Measurements from ENCODE around the gene ORAI2. TPM values are rescaled to one million over a fixed set of nuclear protein-coding genes. Genes with fewer than 3 reads are reported as not detected.
"Not testable (repeated sequence)": the region's sequence is repeated elsewhere in the genome, so short reads cannot be mapped to it uniquely, and the experiment has no call there.

The ORAI2 gene
- total and polyA plus RNA-seq, 2 donors (not counting 1 experiment from before 2014, with no cell fraction given), result 20.3 to 26.6 TPM

DNA sequence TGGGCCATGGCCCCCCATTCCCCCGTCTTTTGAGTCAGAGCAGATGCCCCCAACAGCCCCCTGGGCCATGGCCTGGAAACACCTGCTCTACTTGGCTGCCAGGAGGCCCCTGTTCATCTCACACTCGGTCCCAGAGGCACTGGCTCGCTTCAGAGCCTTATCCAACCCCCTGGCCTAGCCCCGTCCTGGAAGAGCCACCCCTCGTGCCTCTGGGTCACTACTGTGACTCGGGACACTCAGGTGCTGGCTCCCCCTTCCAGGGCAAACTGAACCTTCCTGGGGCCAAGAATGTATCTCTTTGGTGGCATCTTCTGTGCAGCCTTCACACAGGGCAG lies 38.4 kb downstream of the ORAI2 start:
- Histone ChIP-seq H3K27me3 (ENCODE audit: control insufficient read depth, insufficient read depth, low read length) (no peaks in the 10 kb centered on the region), H3K27ac (ENCODE audit: insufficient read depth, low read length) (no peak overlapping the region), H2AFZ (ENCODE audit: low read length) (no peak overlapping the region), H3K4me3 (replicated peaks in 1 of 4; ENCODE audit: control extremely low read depth in 1 of 4, insufficient read depth in 1 of 4, low read depth in 3 of 4, low read length in 4 of 4) (no peak overlapping the region), H3K4me2 (ENCODE audit: extremely low read depth, insufficient read depth, low read length) (no peak overlapping the region), H4K20me1 (ENCODE audit: control insufficient read depth, extremely low read depth, insufficient read depth, low read length) (no peaks in the 10 kb centered on the region), H3K79me2 (ENCODE audit: control insufficient read depth, insufficient read depth, low read length) (no peaks in the 10 kb centered on the region), H3K9me3 (ENCODE audit: control insufficient read depth, insufficient read depth, low read depth, low read length) (no peaks in the 10 kb centered on the region), H3K9ac (ENCODE audit: insufficient read depth, low read length) (no peak overlapping the region), H3K4me1 (ENCODE audit: control insufficient read depth, extremely low read depth, insufficient read depth, low read length) (no peaks in the 10 kb centered on the region), H3K36me3 (ENCODE audit: control insufficient read depth, insufficient read depth, low read length) (peaks cover 21% of the 10 kb centered on the region)
- no peak for DNase-seq (ENCODE audit: low read depth in 2 of 2)
- TF ChIP-seq EZH2 (IDR thresholded peaks at IDR 0.05; ENCODE audit: low read length, missing control alignments), result no peak
- TF ChIP-seq, protein P1, sequence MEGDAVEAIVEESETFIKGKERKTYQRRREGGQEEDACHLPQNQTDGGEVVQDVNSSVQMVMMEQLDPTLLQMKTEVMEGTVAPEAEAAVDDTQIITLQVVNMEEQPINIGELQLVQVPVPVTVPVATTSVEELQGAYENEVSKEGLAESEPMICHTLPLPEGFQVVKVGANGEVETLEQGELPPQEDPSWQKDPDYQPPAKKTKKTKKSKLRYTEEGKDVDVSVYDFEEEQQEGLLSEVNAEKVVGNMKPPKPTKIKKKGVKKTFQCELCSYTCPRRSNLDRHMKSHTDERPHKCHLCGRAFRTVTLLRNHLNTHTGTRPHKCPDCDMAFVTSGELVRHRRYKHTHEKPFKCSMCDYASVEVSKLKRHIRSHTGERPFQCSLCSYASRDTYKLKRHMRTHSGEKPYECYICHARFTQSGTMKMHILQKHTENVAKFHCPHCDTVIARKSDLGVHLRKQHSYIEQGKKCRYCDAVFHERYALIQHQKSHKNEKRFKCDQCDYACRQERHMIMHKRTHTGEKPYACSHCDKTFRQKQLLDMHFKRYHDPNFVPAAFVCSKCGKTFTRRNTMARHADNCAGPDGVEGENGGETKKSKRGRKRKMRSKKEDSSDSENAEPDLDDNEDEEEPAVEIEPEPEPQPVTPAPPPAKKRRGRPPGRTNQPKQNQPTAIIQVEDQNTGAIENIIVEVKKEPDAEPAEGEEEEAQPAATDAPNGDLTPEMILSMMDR (conservative IDR thresholded peaks at IDR 0.05 in 1 of 2, IDR thresholded peaks at IDR 0.05 in 1 of 2; ENCODE audit: low read depth in 1 of 2, low read length in 2 of 2), result no peak

DNA sequence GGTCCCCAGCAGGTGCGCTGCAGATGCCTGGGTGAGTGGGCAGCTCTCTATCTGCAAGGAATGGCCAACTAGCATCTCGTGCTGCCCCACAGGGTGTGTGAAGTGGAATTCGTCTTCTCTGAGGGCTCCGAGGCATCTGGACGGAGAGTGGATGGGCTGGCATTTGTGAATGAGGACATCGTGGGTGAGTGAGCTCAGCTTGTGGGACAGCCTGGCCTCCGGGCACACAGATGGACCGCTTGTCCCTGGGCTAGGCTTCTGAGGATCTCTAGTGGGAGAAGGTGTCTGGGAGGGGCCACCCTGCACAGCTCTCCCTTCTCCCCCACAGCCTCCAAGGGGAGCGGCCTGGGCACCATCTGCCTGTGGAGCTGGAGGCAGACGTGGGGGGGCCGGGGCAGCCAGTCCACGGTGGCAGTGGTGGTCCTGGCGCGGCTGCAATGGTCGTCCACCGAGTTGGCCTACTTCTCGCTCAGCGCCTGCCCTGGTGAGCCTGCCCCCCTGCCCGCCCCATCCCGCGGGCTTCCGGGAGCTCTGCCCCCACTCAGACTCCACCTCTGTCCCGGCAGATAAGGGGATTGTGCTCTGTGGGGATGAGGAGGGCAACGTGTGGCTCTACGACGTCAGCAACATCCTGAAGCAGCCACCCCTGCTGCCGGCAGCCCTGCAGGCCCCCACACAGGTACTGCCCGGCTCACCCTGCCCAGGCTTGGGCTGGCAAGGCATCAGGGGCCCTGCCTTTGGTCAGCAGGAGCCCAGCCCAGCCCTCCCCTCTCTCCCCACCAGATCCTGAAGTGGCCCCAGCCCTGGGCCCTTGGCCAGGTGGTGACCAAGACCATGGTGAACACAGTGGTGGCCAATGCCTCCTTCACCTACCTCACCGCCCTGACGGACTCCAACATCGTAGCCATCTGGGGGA lies 39.0 kb downstream of the ORAI2 start:
- no peak overlapping the region for H3K27ac ChIP-seq (ENCODE audit: insufficient read depth, low read length)
- H3K36me3 ChIP-seq (ENCODE audit: control insufficient read depth, insufficient read depth, low read length), result peaks cover 20% of the 10 kb centered on the region
- no peaks in the 10 kb centered on the region for H3K4me1 ChIP-seq (ENCODE audit: control insufficient read depth, extremely low read depth, insufficient read depth, low read length)
- no peaks in the 10 kb centered on the region for H3K9me3 ChIP-seq (ENCODE audit: control insufficient read depth, insufficient read depth, low read depth, low read length)
- no peak for DNase-seq (ENCODE audit: low read depth in 2 of 2)
- no peaks in the 10 kb centered on the region for H3K79me2 ChIP-seq (ENCODE audit: control insufficient read depth, insufficient read depth, low read length)
- no peaks in the 10 kb centered on the region for H4K20me1 ChIP-seq (ENCODE audit: control insufficient read depth, extremely low read depth, insufficient read depth, low read length)
- no peaks in the 10 kb centered on the region for H3K27me3 ChIP-seq (ENCODE audit: control insufficient read depth, insufficient read depth, low read length)
- H3K4me3 ChIP-seq (replicated peaks in 1 of 4; ENCODE audit: control extremely low read depth in 1 of 4, insufficient read depth in 1 of 4, low read depth in 3 of 4, low read length in 4 of 4), result no peak overlapping the region
- H3K9ac ChIP-seq (ENCODE audit: insufficient read depth, low read length), result no peak overlapping the region
- H2AFZ ChIP-seq (ENCODE audit: low read length), result no peak overlapping the region
- no peak overlapping the region for H3K4me2 ChIP-seq (ENCODE audit: extremely low read depth, insufficient read depth, low read length)
- TF ChIP-seq EZH2 (IDR thresholded peaks at IDR 0.05; ENCODE audit: low read length, missing control alignments), result no peak
- TF ChIP-seq, protein P1 (conservative IDR thresholded peaks at IDR 0.05 in 1 of 2, IDR thresholded peaks at IDR 0.05 in 1 of 2; ENCODE audit: low read depth in 1 of 2, low read length in 2 of 2), result no peak

DNA sequence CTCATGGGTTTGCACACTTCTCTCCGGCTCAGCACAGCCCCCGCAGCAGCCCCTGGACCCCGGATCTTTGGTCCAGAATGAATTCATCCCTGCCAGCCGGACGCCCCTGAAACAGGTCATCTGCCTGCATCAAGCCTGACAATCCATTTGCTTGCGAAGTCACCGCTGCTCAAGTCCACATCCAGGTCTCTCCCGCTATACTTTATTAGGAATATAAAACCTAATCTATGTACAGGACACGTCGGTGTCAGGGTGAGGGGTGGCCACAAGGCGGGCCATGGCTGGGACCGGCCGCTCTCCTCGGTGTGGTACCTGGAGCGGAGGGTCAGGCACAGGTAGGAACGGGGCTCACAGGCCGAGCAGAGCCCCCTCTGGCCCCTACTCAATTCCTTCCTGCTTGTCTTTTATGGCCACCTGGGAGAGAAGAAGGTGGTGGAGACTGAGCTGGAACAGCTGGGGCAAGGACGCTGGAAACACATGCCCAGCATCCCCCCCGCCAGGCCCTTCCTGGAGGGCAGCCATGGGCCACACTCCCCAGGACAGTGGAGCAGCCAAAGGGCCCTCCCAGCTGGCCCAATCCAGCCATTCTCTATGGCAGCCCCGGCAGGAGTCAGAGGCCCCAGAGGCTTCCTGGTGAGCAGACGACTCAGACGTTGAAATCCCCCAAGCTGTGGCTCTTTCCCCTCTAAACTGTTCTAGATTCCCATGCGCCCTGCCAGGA lies 40.1 kb downstream of the ORAI2 start:
- Histone ChIP-seq H3K4me1 (ENCODE audit: control insufficient read depth, extremely low read depth, insufficient read depth, low read length) (no peaks in the 10 kb centered on the region), H3K4me2 (ENCODE audit: extremely low read depth, insufficient read depth, low read length) (no peak overlapping the region), H3K27ac (ENCODE audit: insufficient read depth, low read length) (no peak overlapping the region), H4K20me1 (ENCODE audit: control insufficient read depth, extremely low read depth, insufficient read depth, low read length) (no peaks in the 10 kb centered on the region), H3K9ac (ENCODE audit: insufficient read depth, low read length) (no peak overlapping the region), H3K27me3 (ENCODE audit: control insufficient read depth, insufficient read depth, low read length) (no peaks in the 10 kb centered on the region), H3K9me3 (ENCODE audit: control insufficient read depth, insufficient read depth, low read depth, low read length) (no peaks in the 10 kb centered on the region), H2AFZ (ENCODE audit: low read length) (no peak overlapping the region), H3K79me2 (ENCODE audit: control insufficient read depth, insufficient read depth, low read length) (no peaks in the 10 kb centered on the region), H3K4me3 (replicated peaks in 1 of 4; ENCODE audit: control extremely low read depth in 1 of 4, insufficient read depth in 1 of 4, low read depth in 3 of 4, low read length in 4 of 4) (no peak overlapping the region), H3K36me3 (ENCODE audit: control insufficient read depth, insufficient read depth, low read length) (peaks cover 19% of the 10 kb centered on the region)
- no peak for DNase-seq (ENCODE audit: low read depth in 2 of 2)
- no peak for TF ChIP-seq EZH2 (IDR thresholded peaks at IDR 0.05; ENCODE audit: low read length, missing control alignments)
- TF ChIP-seq, protein P1 (conservative IDR thresholded peaks at IDR 0.05 in 1 of 2, IDR thresholded peaks at IDR 0.05 in 1 of 2; ENCODE audit: low read depth in 1 of 2, low read length in 2 of 2), result no peak

DNA sequence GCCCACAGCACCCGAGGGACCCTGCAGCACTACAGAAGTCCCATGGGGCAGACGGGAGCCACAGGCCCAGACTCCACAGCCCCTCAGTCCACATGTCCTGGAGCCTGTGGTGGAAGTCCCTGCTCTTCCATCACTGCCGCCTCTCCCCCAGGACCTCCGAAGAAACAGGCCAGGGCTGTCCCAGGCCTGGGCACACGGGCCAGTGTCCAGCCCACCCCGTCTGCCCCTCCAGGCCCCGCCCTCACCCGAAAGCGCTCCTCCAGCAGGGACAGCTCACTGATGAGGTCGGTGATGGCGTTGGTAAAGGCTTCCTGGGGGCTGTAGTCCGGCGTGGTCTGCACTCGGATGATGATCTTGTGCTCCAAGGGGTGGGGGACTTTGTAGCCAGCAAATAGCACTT lies 40.7 kb downstream of the ORAI2 start:
- not testable (repeated sequence) for H3K4me3 ChIP-seq (replicated peaks in 1 of 4; ENCODE audit: control extremely low read depth in 1 of 4, insufficient read depth in 1 of 4, low read depth in 3 of 4, low read length in 4 of 4); H3K79me2 ChIP-seq (ENCODE audit: control insufficient read depth, insufficient read depth, low read length); H3K27ac ChIP-seq (ENCODE audit: insufficient read depth, low read length); DNase-seq (ENCODE audit: low read depth in 2 of 2); H4K20me1 ChIP-seq (ENCODE audit: control insufficient read depth, extremely low read depth, insufficient read depth, low read length); H2AFZ ChIP-seq (ENCODE audit: low read length); H3K27me3 ChIP-seq (ENCODE audit: control insufficient read depth, insufficient read depth, low read length); H3K9ac ChIP-seq (ENCODE audit: insufficient read depth, low read length); H3K4me2 ChIP-seq (ENCODE audit: extremely low read depth, insufficient read depth, low read length); H3K9me3 ChIP-seq (ENCODE audit: control insufficient read depth, insufficient read depth, low read depth, low read length); H3K4me1 ChIP-seq (ENCODE audit: control insufficient read depth, extremely low read depth, insufficient read depth, low read length)
- peaks cover 19% of the 10 kb centered on the region for H3K36me3 ChIP-seq (ENCODE audit: control insufficient read depth, insufficient read depth, low read length)
